Mesendoderm (in vitro differentiated cells): ENCODE data around the gene PPP2R3B.
"Not testable (repeated sequence)": the region's sequence is repeated elsewhere in the genome, so short reads cannot be mapped to it uniquely, and the experiment has no call there.

Experiments used
- DNase-seq: peaks from one replicate; pipeline ENCODE4 v3.0.0; 2013
- H2AK5ac ChIP-seq: 2 replicates; pipeline ENCODE4 v1.6.1; 2013; ENCODE audit warnings: low read length, inconsistent platforms
- H2BK120ac ChIP-seq: 2 replicates; pipeline ENCODE4 v1.6.1; 2013; ENCODE audit warnings: low read depth, mild to moderate bottlenecking, low read length, moderate library complexity, mixed read lengths
- H2BK15ac ChIP-seq: replicated peaks from 2 replicates; pipeline ENCODE4 v1.6.1; 2013; ENCODE audit warnings: low read depth, mild to moderate bottlenecking, moderate library complexity
- H2BK5ac ChIP-seq: 2 replicates; pipeline ENCODE4 v1.6.1; 2013; ENCODE audit warnings: low read length, inconsistent platforms
- H3K18ac ChIP-seq: 2 replicates; pipeline ENCODE4 v1.6.1; 2013; ENCODE audit warnings: mild to moderate bottlenecking, low read length, mixed read lengths
- H3K23ac ChIP-seq: one replicate; pipeline ENCODE4 v1.6.1; 2013; ENCODE audit warnings: low read length
- H3K27ac ChIP-seq: 2 replicates; pipeline ENCODE4 v1.5.1; 2013; ENCODE audit warnings: low read depth, mild to moderate bottlenecking, inconsistent platforms, low read length, moderate library complexity
- H3K27me3 ChIP-seq: 2 replicates; pipeline ENCODE4 v1.6.1; 2013; ENCODE audit warnings: low read length, control low read depth, mild to moderate bottlenecking, inconsistent platforms; ENCODE audit not compliant: insufficient read depth, poor library complexity
- H3K36me3 ChIP-seq: 2 replicates; pipeline ENCODE4 v1.6.1; 2013; ENCODE audit warnings: low read length, inconsistent platforms; ENCODE audit not compliant: control insufficient read depth, insufficient read depth
- H3K4ac ChIP-seq: one replicate; pipeline ENCODE4 v1.6.1; 2013; ENCODE audit warnings: low read depth, mild to moderate bottlenecking, low read length, moderate library complexity
- H3K4me1 ChIP-seq: 2 replicates; pipeline ENCODE4 v1.6.1; 2013; ENCODE audit warnings: low read depth, low read length, inconsistent platforms; ENCODE audit not compliant: control insufficient read depth
- H3K4me2 ChIP-seq: 2 replicates; pipeline ENCODE4 v1.6.1; 2013; ENCODE audit warnings: low read length
- H3K4me3 ChIP-seq: 2 replicates; pipeline ENCODE4 v1.5.1; 2013; ENCODE audit warnings: mild to moderate bottlenecking, low read length
- H3K56ac ChIP-seq: one replicate; pipeline ENCODE4 v1.6.1; 2013; ENCODE audit warnings: low read length
- H3K79me1 ChIP-seq: 2 replicates; pipeline ENCODE4 v1.6.1; 2013; ENCODE audit warnings: low read length, inconsistent platforms
- H3K79me2 ChIP-seq: 2 replicates; pipeline ENCODE4 v1.6.1; 2013; ENCODE audit warnings: mild to moderate bottlenecking, low read length; ENCODE audit not compliant: control insufficient read depth, insufficient read depth
- H3K9ac ChIP-seq: 2 replicates; pipeline ENCODE4 v1.6.1; 2013; ENCODE audit warnings: low read length, inconsistent platforms
- H4K5ac ChIP-seq: one replicate; pipeline ENCODE4 v1.6.1; 2013; ENCODE audit warnings: low read length
- H4K8ac ChIP-seq: one replicate; pipeline ENCODE4 v1.6.1; 2013; ENCODE audit warnings: low read depth, mild to moderate bottlenecking, control low read depth, low read length, moderate library complexity
- WGBS: extraction: QIAGEN DNeasy Blood & Tissue Kit; methylation state at CpG from one replicate; pipeline ENCODE4 v1.1.7; 2013; ENCODE audit warnings: low lambda C conversion rate, missing lambda C conversion rate; ENCODE audit not compliant: insufficient coverage; ENCODE audit errors: extremely low coverage; 5-methylcytosine and 5-hydroxymethylcytosine counted together

PPP2R3B gene

GRCh38 chrX:351324-351641 is 35.4 kb downstream of the PPP2R3B start:
- H3K4ac ChIP-seq, H3K9ac ChIP-seq, H3K23ac ChIP-seq, H3K4me2 ChIP-seq, H2BK120ac ChIP-seq, H3K4me3 ChIP-seq, H3K56ac ChIP-seq, H2BK5ac ChIP-seq, H3K36me3 ChIP-seq, H3K27ac ChIP-seq, H3K18ac ChIP-seq, H3K79me1 ChIP-seq, H3K27me3 ChIP-seq, H2AK5ac ChIP-seq, H4K8ac ChIP-seq, H2BK15ac ChIP-seq, H3K79me2 ChIP-seq, DNase-seq, H4K5ac ChIP-seq, H3K4me1 ChIP-seq: not testable (repeated sequence)
- no CpG with 5 or more reads among the region's 13 CpGs for WGBS

GRCh38 chrX:350534-351323 is 36.0 kb downstream of the PPP2R3B start:
- Histone ChIP-seq H3K9ac (no peak overlapping the region), H4K8ac (no peak overlapping the region), H2AK5ac (no peak overlapping the region), H3K56ac (no peak overlapping the region), H3K4ac (no peak overlapping the region), H3K79me2 (no peaks in the 10 kb centered on the region), H2BK120ac (no peak overlapping the region), H3K4me3 (no peak overlapping the region), H3K18ac (no peak overlapping the region), H2BK15ac (no peak overlapping the region), H4K5ac (no peak overlapping the region), H3K27ac (no peak overlapping the region), H2BK5ac (no peak overlapping the region), H3K4me1 (no peaks in the 10 kb centered on the region), H3K36me3 (no peaks in the 10 kb centered on the region), H3K27me3 (no peaks in the 10 kb centered on the region), H3K4me2 (no peak overlapping the region), H3K23ac (no peak overlapping the region), H3K79me1 (peaks cover 8% of the 10 kb centered on the region)
- WGBS, result no CpG with 5 or more reads among the region's 61 CpGs
- DNase-seq, result no peak

DNA sequence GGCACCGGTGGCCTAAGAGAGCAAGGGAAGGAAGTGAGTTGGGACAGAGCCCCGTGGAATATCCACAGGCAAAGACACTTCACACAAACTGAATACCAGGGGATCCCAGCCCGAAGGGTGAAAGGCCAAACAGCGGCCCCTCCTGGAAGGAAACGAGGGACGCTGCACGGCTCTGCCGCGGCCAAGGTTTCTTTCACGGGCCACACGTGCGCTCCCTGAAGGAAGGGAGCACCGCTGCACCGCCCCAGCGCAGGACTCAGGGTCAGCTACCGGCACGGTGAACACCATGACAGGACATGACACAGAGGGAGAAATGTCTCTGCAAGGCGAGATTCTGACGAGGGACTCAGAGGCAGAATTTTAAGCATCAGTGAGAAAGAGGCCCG is 36.6 kb downstream of the PPP2R3B start:
- no peak overlapping the region for H3K4me2 ChIP-seq
- DNase-seq, result no peak
- H2AK5ac ChIP-seq, result no peak overlapping the region
- no peak overlapping the region for H2BK120ac ChIP-seq
- no peak overlapping the region for H4K8ac ChIP-seq
- H2BK5ac ChIP-seq, result no peak overlapping the region
- H3K79me1 ChIP-seq, result peaks cover 5% of the 10 kb centered on the region
- no peak overlapping the region for H3K4me3 ChIP-seq
- H2BK15ac ChIP-seq, result no peak overlapping the region
- no peaks in the 10 kb centered on the region for H3K4me1 ChIP-seq
- H3K9ac ChIP-seq, result no peak overlapping the region
- no peaks in the 10 kb centered on the region for H3K27me3 ChIP-seq
- H3K27ac ChIP-seq, result no peak overlapping the region
- H3K4ac ChIP-seq, result no peak overlapping the region
- no peaks in the 10 kb centered on the region for H3K36me3 ChIP-seq
- no peak overlapping the region for H3K18ac ChIP-seq
- no CpG with 5 or more reads among the region's 20 CpGs for WGBS
- H3K79me2 ChIP-seq, result no peaks in the 10 kb centered on the region
- no peak overlapping the region for H3K23ac ChIP-seq
- no peak overlapping the region for H3K56ac ChIP-seq
- no peak overlapping the region for H4K5ac ChIP-seq

DNA sequence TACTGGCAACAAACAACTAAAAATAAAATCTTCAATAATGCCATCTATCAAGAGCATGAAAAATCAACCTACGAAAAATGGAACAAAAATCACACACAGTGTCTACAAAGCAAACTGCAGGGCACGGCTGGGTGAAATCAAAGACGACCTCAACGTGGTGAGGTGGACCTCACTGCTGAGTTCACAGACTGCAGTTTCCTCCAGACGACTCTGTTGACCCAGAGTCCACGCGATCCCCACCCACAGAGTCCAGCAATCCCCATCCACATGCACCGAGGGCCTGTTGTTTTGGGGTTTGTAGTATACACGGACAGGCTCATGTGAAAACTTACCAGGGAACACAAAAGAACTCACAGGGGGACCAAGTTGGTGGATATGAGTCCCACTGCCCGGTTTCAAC is 37.0 kb downstream of the PPP2R3B start:
- no peak overlapping the region for H4K8ac ChIP-seq
- no peaks in the 10 kb centered on the region for H3K27me3 ChIP-seq
- H3K4me2 ChIP-seq, result no peak overlapping the region
- no peak overlapping the region for H3K23ac ChIP-seq
- H3K79me2 ChIP-seq, result no peaks in the 10 kb centered on the region
- no peak overlapping the region for H2BK5ac ChIP-seq
- H2BK120ac ChIP-seq, result no peak overlapping the region
- H2AK5ac ChIP-seq, result no peak overlapping the region
- no peak overlapping the region for H2BK15ac ChIP-seq
- H4K5ac ChIP-seq, result no peak overlapping the region
- H3K56ac ChIP-seq, result no peak overlapping the region
- WGBS, result no CpG with 5 or more reads among the region's 10 CpGs
- H3K36me3 ChIP-seq, result no peaks in the 10 kb centered on the region
- no peak overlapping the region for H3K4ac ChIP-seq
- no peak overlapping the region for H3K27ac ChIP-seq
- H3K9ac ChIP-seq, result no peak overlapping the region
- H3K4me1 ChIP-seq, result no peaks in the 10 kb centered on the region
- no peak for DNase-seq
- no peak overlapping the region for H3K4me3 ChIP-seq
- peaks cover 5% of the 10 kb centered on the region for H3K79me1 ChIP-seq
- H3K18ac ChIP-seq, result no peak overlapping the region

DNA sequence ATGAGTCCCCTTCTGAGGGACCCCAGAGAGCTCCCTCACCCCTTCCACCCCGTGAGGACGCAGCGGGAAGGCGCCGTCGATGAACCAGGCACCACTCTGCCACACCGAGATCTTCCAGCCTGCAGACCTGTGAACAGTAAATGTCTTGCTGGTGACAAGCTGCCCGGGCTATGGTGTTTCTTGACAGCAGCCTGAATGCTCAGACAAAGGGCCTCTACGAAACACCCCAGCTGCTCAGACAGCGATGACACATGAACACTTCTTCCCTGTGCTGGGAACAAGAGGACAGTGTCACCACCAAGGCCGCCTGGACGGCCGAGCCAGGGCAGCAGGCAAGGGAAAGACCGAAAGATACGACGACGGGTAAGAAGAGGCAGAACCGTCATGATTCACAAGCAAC is 37.5 kb downstream of the PPP2R3B start:
- Histone ChIP-seq H3K4ac (no peak overlapping the region), H2BK120ac (no peak overlapping the region), H2BK5ac (no peak overlapping the region), H3K4me1 (no peaks in the 10 kb centered on the region), H4K5ac (no peak overlapping the region), H3K27ac (no peak overlapping the region), H3K9ac (no peak overlapping the region), H4K8ac (no peak overlapping the region), H3K79me1 (peaks cover 5% of the 10 kb centered on the region), H2AK5ac (no peak overlapping the region), H3K18ac (no peak overlapping the region), H2BK15ac (no peak overlapping the region), H3K27me3 (no peaks in the 10 kb centered on the region), H3K56ac (no peak overlapping the region), H3K4me3 (no peak overlapping the region), H3K36me3 (no peaks in the 10 kb centered on the region), H3K79me2 (no peaks in the 10 kb centered on the region), H3K4me2 (no peak overlapping the region), H3K23ac (no peak overlapping the region)
- DNase-seq, result no peak
- WGBS, result no CpG with 5 or more reads among the region's 18 CpGs
